Endothelial cell of umbilical vein (primary cell): Measurements from ENCODE around the gene DLX3. TPM values are rescaled to one million over a fixed set of nuclear protein-coding genes. Genes with fewer than 3 reads are reported as not detected.

Experiments
- BruUV-seq: library from RNA; stranded (reverse); fragments of 400-500 nt; replicated peaks from 2 replicates; lab custom pipeline; 2021; lab: Mats Ljungman, UMichigan
- CTCF ChIA-PET: fragments of 300-600, 350-600 bp; sonication (Branson Sonifier 250); formaldehyde crosslinking; loops from one replicate; lab custom pipeline; 2021; ENCODE audit warnings: antibody characterized with exemption, inconsistent platforms; lab: Charles Lee
- POLR2A ChIA-PET: fragments of 300-600, 350-600 bp; sonication (Branson Sonifier 250); formaldehyde crosslinking; loops from one replicate; lab custom pipeline; 2021; ENCODE audit warnings: antibody characterized with exemption, inconsistent platforms; lab: Charles Lee
- DNase-seq: peaks from one replicate; pipeline ENCODE4 v3.0.0-alpha.2; 2011; ENCODE audit warnings: low read depth, low spot score
- FAIRE-seq: peaks from 2 replicates; lab custom pipeline; 2011; peaks lifted over from hg19 to GRCh38; lab: Jason Lieb, UNC
- H2AFZ ChIP-seq: 2 replicates; pipeline ENCODE4 v1.6.0; 2012; ENCODE audit warnings: low read depth, low read length, control low read depth, inconsistent platforms
- H3K27ac ChIP-seq: 2 replicates; pipeline ENCODE4 v1.5.1; 2011; ENCODE audit warnings: low read depth, mild to moderate bottlenecking, control low read depth, low read length, moderate library complexity; ENCODE audit not compliant: insufficient read depth
- H3K27me3 ChIP-seq, 2 experiments: 2 replicates each; pipeline versions ENCODE4 v1.6.0 to v1.6.1; 2011; ENCODE audit warnings: low read length in 2 of 2, mixed read lengths in 1 of 2; ENCODE audit not compliant: control insufficient read depth in 2 of 2, insufficient read depth in 2 of 2
- H3K36me3 ChIP-seq, 2 experiments: 2 replicates in 1 of 2; 3 replicates in 1 of 2; pipeline ENCODE4 v1.5.1; 2011; ENCODE audit warnings: low read length in 2 of 2, mild to moderate bottlenecking in 1 of 2, moderate library complexity in 1 of 2; ENCODE audit not compliant: control insufficient read depth in 2 of 2, insufficient read depth in 2 of 2; ENCODE audit errors: extremely low read depth in 1 of 2
- H3K4me1 ChIP-seq: 3 replicates; pipeline ENCODE4 v1.5.1; 2011; ENCODE audit warnings: mild to moderate bottlenecking, low read length; ENCODE audit not compliant: control insufficient read depth, insufficient read depth; ENCODE audit errors: extremely low read depth
- H3K4me2 ChIP-seq: 2 replicates; pipeline ENCODE4 v1.6.1; 2011; ENCODE audit warnings: low read length, control low read depth, mixed read lengths; ENCODE audit not compliant: insufficient read depth
- H3K4me3 ChIP-seq, 3 experiments: fragments of 200-600 bp in 1 of 3; sonication (generic), shearing (Covaris generic) in 1 of 3; replicated peaks in 1 of 3; 2 replicates each; pipeline ENCODE4 v1.5.1; 2011 to 2016; ENCODE audit warnings: control low read depth in 3 of 3, low read length in 3 of 3, mild to moderate bottlenecking in 2 of 3, inconsistent platforms in 1 of 3, low read depth in 1 of 3, moderate library complexity in 1 of 3; ENCODE audit not compliant: insufficient read depth in 1 of 3
- H3K79me2 ChIP-seq: 2 replicates; pipeline ENCODE4 v1.6.0; 2012; ENCODE audit warnings: low read length, inconsistent platforms; ENCODE audit not compliant: control insufficient read depth, insufficient read depth
- H3K9ac ChIP-seq: replicated peaks from 2 replicates; pipeline ENCODE3; 2011; ENCODE audit warnings: low read length, control low read depth; ENCODE audit not compliant: insufficient read depth; ENCODE audit errors: extremely low read depth
- H3K9me1 ChIP-seq: replicated peaks from 3 replicates; pipeline ENCODE4 v1.6.0; 2011; ENCODE audit warnings: mild to moderate bottlenecking, low read length; ENCODE audit not compliant: control insufficient read depth, insufficient read depth; ENCODE audit errors: extremely low read depth
- H3K9me3 ChIP-seq: replicated peaks from 2 replicates; pipeline ENCODE4 v1.5.1; 2012; ENCODE audit warnings: low read length, inconsistent platforms; ENCODE audit not compliant: control insufficient read depth, insufficient read depth
- H4K20me1 ChIP-seq: replicated peaks from 2 replicates; pipeline ENCODE3; 2011; ENCODE audit warnings: mild to moderate bottlenecking, low read length; ENCODE audit not compliant: control insufficient read depth, insufficient read depth; ENCODE audit errors: extremely low read depth
- CTCF ChIP-seq, 2 donors: IDR thresholded peaks; 1 replicate in 1 of 2; 2 replicates in 1 of 2; pipeline ENCODE4 v1.5.1; 2011; ENCODE audit warnings: low read length in 2 of 2, mild to moderate bottlenecking in 2 of 2, moderate library complexity in 2 of 2, control low read depth in 1 of 2, inconsistent platforms in 1 of 2, low read depth in 1 of 2; ENCODE audit not compliant: insufficient read depth in 1 of 2; ENCODE audit errors: extremely low read depth in 1 of 2
- EZH2 ChIP-seq: IDR thresholded peaks from 2 replicates; pipeline ENCODE4 v1.6.1; 2012; ENCODE audit warnings: borderline replicate concordance, low read depth, mild to moderate bottlenecking, moderate library complexity, low read length, inconsistent platforms; ENCODE audit not compliant: severe bottlenecking
- FOS ChIP-seq: IDR thresholded peaks from 2 replicates; pipeline ENCODE4 v1.6.1; 2011; ENCODE audit warnings: mild to moderate bottlenecking, low read length, moderate library complexity, borderline replicate concordance; ENCODE audit not compliant: insufficient read depth
- GATA2 ChIP-seq: IDR thresholded peaks from 2 replicates; pipeline ENCODE4 v1.7.0; 2011; ENCODE audit warnings: low read depth, mild to moderate bottlenecking, moderate library complexity, mixed read lengths, low read length; ENCODE audit not compliant: insufficient read length, insufficient read depth
- JUN ChIP-seq: IDR thresholded peaks from 2 replicates; pipeline ENCODE4 v1.6.1; 2011; ENCODE audit warnings: borderline replicate concordance, low read depth; ENCODE audit not compliant: insufficient read length, insufficient read depth
- MAX ChIP-seq: IDR thresholded peaks from 2 replicates; pipeline ENCODE4 v1.6.1; 2011; ENCODE audit not compliant: insufficient read depth, insufficient read length
- MYC ChIP-seq: IDR thresholded peaks from one replicate; pipeline ENCODE4 v1.6.1; 2011; ENCODE audit warnings: mild to moderate bottlenecking, low read depth, low read length
- POLR2AphosphoS5 ChIP-seq: IDR thresholded peaks from 2 replicates; pipeline ENCODE4 v1.6.1; 2012; ENCODE audit warnings: low read depth, mild to moderate bottlenecking, control low read depth, low read length, moderate library complexity; ENCODE audit not compliant: insufficient read depth
- dilution Hi-C: fragments of 300-500 bp; cut with MboI; formaldehyde crosslinking; loops from one replicate; pipeline ENCODE4 v1.15.0; 2019; ENCODE audit warnings: low sequenced_read_pairs; ENCODE audit not compliant: extremely low pct_ligation_motif_present
- intact Hi-C: fragments of 100-400 bp; cut with micrococcal nuclease; formaldehyde crosslinking; loops from one replicate; pipeline ENCODE4 v1.10.0; 2022
- polyA plus RNA-seq, 4 experiments: library from polyadenylated mRNA; depleted of rRNA in 3 of 4; stranded (reverse) in 3 of 4; unstranded in 1 of 4; fragments of >200 nt; gene quantifications; 2 replicates each; pipeline versions ENCODE4 v1.2.1 to v1.2.3, GENCODE V29; 2011 to 2012; ENCODE audit warnings: missing spikeins in 1 of 4
- total RNA-seq: library from RNA; stranded (reverse); gene quantifications from 2 replicates; pipeline ENCODE4 v1.2.3, GENCODE V29; 2021

The DLX3 gene
- total and polyA plus RNA-seq, 2 donors (not counting 3 experiments of a cell fraction or from before 2014, with no cell fraction given): not detected

DNA sequence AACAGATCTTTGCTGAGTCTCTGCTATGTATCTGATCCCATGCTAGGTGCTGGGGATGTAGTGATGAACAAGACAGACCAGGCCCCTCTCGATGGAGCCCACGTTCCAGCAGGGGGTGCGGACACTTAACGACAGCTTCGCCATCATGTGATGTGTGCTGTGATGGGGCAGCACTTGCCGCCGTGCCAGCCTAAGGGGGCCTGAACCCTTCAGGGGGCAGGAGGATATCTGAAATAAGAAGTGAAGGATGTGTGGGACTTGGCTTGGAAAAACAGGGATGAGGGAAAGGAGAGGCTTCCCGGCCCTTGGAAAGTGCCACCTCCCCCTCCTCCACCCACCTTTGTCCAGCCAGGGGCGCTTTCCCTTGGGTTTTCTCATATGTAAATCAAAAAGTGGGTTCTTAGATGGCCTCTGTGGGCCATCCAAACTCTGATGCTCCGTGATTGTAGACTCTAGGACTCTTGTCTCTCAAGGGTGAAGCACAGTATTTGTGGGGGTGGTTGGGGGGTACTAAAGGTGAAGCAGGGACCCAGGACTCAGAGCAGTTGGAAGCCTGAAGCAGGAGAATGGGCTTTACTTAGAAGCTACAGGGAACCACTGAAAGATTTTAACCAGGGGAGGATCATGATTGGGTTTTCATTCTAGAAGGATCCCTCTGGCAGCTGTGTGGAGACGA is 4.0 kb upstream of the DLX3 start:
- H3K9me1 ChIP-seq: no peaks in the 10 kb centered on the region
- H3K27ac ChIP-seq: no peak overlapping the region
- no TSS peak for BruUV-seq
- H3K4me2 ChIP-seq: no peak overlapping the region
- FAIRE-seq (no peak), DNase-seq (no peak)
- H2AFZ ChIP-seq: no peak overlapping the region
- ChIA-PET POLR2A (no interaction called here), CTCF (interaction anchor here (0.6 to 10.5 kb wide), 45 partner anchors 8 to 442 kb away, joined by 3 to 590 read pairs (median 7); partner anchors contain the start of genes ITGA3 and SLC35B1)
- H4K20me1 ChIP-seq: no peaks in the 10 kb centered on the region
- H3K36me3 ChIP-seq: no peaks in the 10 kb centered on the region
- no peak overlapping the region for H3K4me3 ChIP-seq
- H3K4me1 ChIP-seq: no peaks in the 10 kb centered on the region
- TF ChIP-seq MYC: no peak
- TF ChIP-seq CTCF (IDR thresholded peaks at IDR 0.05; ENCODE audit: extremely low read depth in 1 of 2, insufficient read depth in 1 of 2, low read depth in 1 of 2, low read length in 2 of 2): no peak
- TF ChIP-seq EZH2: no peak
- TF ChIP-seq FOS: no peak
- TF ChIP-seq JUN: no peak
- TF ChIP-seq MAX: no peak
- no peak for TF ChIP-seq GATA2
- no peak for TF ChIP-seq POLR2AphosphoS5
- no peaks in the 10 kb centered on the region for H3K79me2 ChIP-seq
- no peak overlapping the region for H3K9ac ChIP-seq
- H3K27me3 ChIP-seq: peaks cover 37 to 44% of the 10 kb centered on the region in 2 experiments
- dilution Hi-C loops: no loop called here
- H3K9me3 ChIP-seq: no peaks in the 10 kb centered on the region
- intact Hi-C loops: loop anchor here (1.0 kb wide), 4 partner anchors 47 to 291 kb away; no protein-coding TSS in a partner anchor
